GM12878 (cell line): ENCODE data around the gene CCDC150. TPM values are rescaled to one million over a fixed set of nuclear protein-coding genes. Genes with fewer than 3 reads are reported as not detected.

Experiments
- ATAC-seq: fragments of 200-7000 bp; cut with Tn5 transposase; 3 replicates; pipeline ENCODE4 v1.9.1; 2020; ENCODE audit warnings: mild to moderate bottlenecking, moderate library complexity
- BruUV-seq: library from RNA; stranded (reverse); fragments of 400-500 nt; replicated peaks from 2 replicates; lab custom pipeline; 2021; lab: Mats Ljungman, UMichigan
- CTCF ChIA-PET: fragments of 300-600 bp; sonication (Branson Sonifier 250); formaldehyde crosslinking; extraction: SDS; loops from one replicate; lab custom pipeline; 2021; ENCODE audit warnings: inconsistent platforms; lab: Yijun Ruan, JAX
- POLR2A ChIA-PET: fragments of 350-600 bp; formaldehyde crosslinking; extraction: SDS; loops from one replicate; lab custom pipeline; 2021; ENCODE audit warnings: inconsistent platforms; lab: Charles Lee
- RAD21 ChIA-PET: fragments of 300-600 bp; sonication (Branson Sonifier 250); formaldehyde crosslinking; loops from one replicate; lab custom pipeline; 2023; ENCODE audit warnings: antibody characterized with exemption; ENCODE audit not compliant: unreplicated experiment; lab: Charles Lee
- SMC1A ChIA-PET: fragments of 300-600 bp; sonication (Branson Sonifier 250); formaldehyde crosslinking; loops from one replicate; lab custom pipeline; 2023; ENCODE audit not compliant: unreplicated experiment, uncharacterized antibody; lab: Charles Lee
- DNase-seq: peaks from one replicate; pipeline ENCODE4 v3.0.0-alpha.2; 2011; ENCODE audit warnings: low read depth, low spot score
- FAIRE-seq: peaks from 3 replicates; lab custom pipeline; 2011; peaks lifted over from hg19 to GRCh38; lab: Jason Lieb, UNC
- H2AFZ ChIP-seq: 2 replicates; pipeline ENCODE4 v1.6.0; 2011; ENCODE audit warnings: low read depth, low read length, control low read depth; ENCODE audit not compliant: control insufficient read depth
- H3K27ac ChIP-seq: 2 replicates; pipeline ENCODE4 v1.5.1; 2011; ENCODE audit warnings: control low read depth; ENCODE audit not compliant: control insufficient read depth, insufficient read depth
- H3K27me3 ChIP-seq, 2 experiments: replicated peaks in 1 of 2; 2 replicates each; pipeline versions ENCODE4 v1.6.0 to v1.6.1; 2011; ENCODE audit warnings: low read length in 1 of 2; ENCODE audit not compliant: control insufficient read depth in 2 of 2, insufficient read depth in 2 of 2
- H3K36me3 ChIP-seq, 2 experiments: 2 replicates each; pipeline ENCODE4 v1.5.1; 2011; ENCODE audit warnings: low read length in 1 of 2; ENCODE audit not compliant: control insufficient read depth in 2 of 2, insufficient read depth in 2 of 2
- H3K4me1 ChIP-seq: 2 replicates; pipeline ENCODE4 v1.6.1; 2011; ENCODE audit warnings: mild to moderate bottlenecking, low read length, moderate library complexity, mixed read lengths; ENCODE audit not compliant: control insufficient read depth, insufficient read depth
- H3K4me2 ChIP-seq: 2 replicates; pipeline ENCODE4 v1.6.0; 2011; ENCODE audit warnings: control low read depth; ENCODE audit not compliant: control insufficient read depth, insufficient read depth
- H3K4me3 ChIP-seq: fragments of 200-600 bp; sonication (generic); 2 replicates; pipeline ENCODE4 v1.5.1; 2016
- H3K79me2 ChIP-seq: 2 replicates; pipeline ENCODE4 v1.6.0; 2011; ENCODE audit warnings: low read length; ENCODE audit not compliant: control insufficient read depth, insufficient read depth
- H3K9ac ChIP-seq: 2 replicates; pipeline ENCODE4 v1.8.0; 2011; ENCODE audit warnings: low read length, control low read depth, mixed read lengths; ENCODE audit not compliant: control insufficient read depth, insufficient read depth
- H3K9me3 ChIP-seq: replicated peaks from 3 replicates; pipeline ENCODE4 v1.5.1; 2011; ENCODE audit warnings: mild to moderate bottlenecking, low read length; ENCODE audit not compliant: control insufficient read depth, insufficient read depth
- H4K20me1 ChIP-seq: 2 replicates; pipeline ENCODE4 v1.6.0; 2011; ENCODE audit not compliant: control insufficient read depth, insufficient read depth
- BRCA1 ChIP-seq: IDR thresholded peaks from 2 replicates; pipeline ENCODE4 v1.6.1; 2011; ENCODE audit warnings: low read depth, low read length, improper control_type of control experiment
- CEBPB ChIP-seq, 2 experiments: fragments of 150-350 bp in 1 of 2; IDR thresholded peaks; 2 replicates each; pipeline ENCODE4 v1.6.1; 2012 to 2014; ENCODE audit warnings: low read depth in 2 of 2, low read length in 2 of 2, borderline replicate concordance in 1 of 2, inconsistent platforms in 1 of 2
- EP300 ChIP-seq, 2 experiments: fragments of 150-350 bp in 1 of 2; IDR thresholded peaks; 2 replicates each; pipeline ENCODE4 v1.6.1; 2011 to 2012; ENCODE audit warnings: low read depth in 2 of 2, low read length in 2 of 2, borderline replicate concordance in 1 of 2, improper control_type of control experiment in 1 of 2, inconsistent platforms in 1 of 2; ENCODE audit not compliant: control insufficient read depth in 1 of 2
- ESRRA ChIP-seq: IDR thresholded peaks from 2 replicates; pipeline ENCODE4 v1.6.1; 2012; ENCODE audit warnings: mild to moderate bottlenecking, low read length, improper control_type of control experiment
- LARP7 ChIP-seq: fragments of 450-650 bp; IDR thresholded peaks from 2 replicates; pipeline ENCODE4 v1.6.1; 2017; ENCODE audit warnings: mild to moderate bottlenecking
- MLLT1 ChIP-seq: fragments of 450-650 bp; IDR thresholded peaks from 2 replicates; pipeline ENCODE4 v1.6.1; 2016; ENCODE audit warnings: mild to moderate bottlenecking
- MYC ChIP-seq: IDR thresholded peaks from 2 replicates; pipeline ENCODE4 v1.6.1; 2011; ENCODE audit warnings: mild to moderate bottlenecking, low read length, moderate library complexity, inconsistent platforms; ENCODE audit not compliant: insufficient read depth, insufficient replicate concordance, insufficient read length, severe bottlenecking
- SKIL ChIP-seq: fragments of 450-650 bp; IDR thresholded peaks from 2 replicates; pipeline ENCODE4 v1.6.1; 2017; ENCODE audit warnings: mild to moderate bottlenecking, low read depth, inconsistent platforms; ENCODE audit not compliant: poor library complexity, severe bottlenecking
- SMC3 ChIP-seq: IDR thresholded peaks from 2 replicates; pipeline ENCODE4 v1.6.1; 2011; ENCODE audit warnings: low read length, improper control_type of control experiment, borderline replicate concordance
- TCF3 ChIP-seq: IDR thresholded peaks from 2 replicates; pipeline ENCODE4 v1.6.1; 2012; ENCODE audit warnings: low read depth, mild to moderate bottlenecking, low read length, borderline replicate concordance; ENCODE audit not compliant: insufficient read depth
- YBX1 ChIP-seq: fragments of 450-650 bp; IDR thresholded peaks from 2 replicates; pipeline ENCODE4 v1.6.1; 2016; ENCODE audit warnings: antibody characterized with exemption
- YY1 ChIP-seq: IDR thresholded peaks from 2 replicates; pipeline ENCODE4 v1.6.1; 2011; ENCODE audit warnings: low read depth, mild to moderate bottlenecking, low read length
- ZBED1 ChIP-seq: IDR thresholded peaks from 2 replicates; pipeline ENCODE4 v1.6.1; 2016; ENCODE audit warnings: borderline replicate concordance
- ZBTB11 ChIP-seq: fragments of 450-650 bp; formaldehyde crosslinking; IDR thresholded peaks from 2 replicates; pipeline ENCODE4 v1.5.0; 2022; ENCODE audit warnings: mild to moderate bottlenecking, missing genetic modification characterization
- ZNF274 ChIP-seq: IDR thresholded peaks from one replicate; pipeline ENCODE4 v1.8.0; 2011; ENCODE audit not compliant: insufficient read length, insufficient read depth
- ZSCAN29 ChIP-seq: fragments of 450-650 bp; IDR thresholded peaks from 2 replicates; pipeline ENCODE4 v1.6.1; 2017; ENCODE audit warnings: mild to moderate bottlenecking, moderate library complexity
- WGBS: methylation state at CpG from one replicate; pipeline ENCODE4 v1.1.6; 2016; ENCODE audit warnings: low lambda C conversion rate; ENCODE audit not compliant: insufficient replicate concordance, insufficient coverage; ENCODE audit errors: missing lambda C conversion rate; 5-methylcytosine and 5-hydroxymethylcytosine counted together
- in situ Hi-C: fragments of 300-500 bp; cut with MboI; formaldehyde crosslinking; loops from 9 replicates; pipeline ENCODE4 v1.14.3; 2018; ENCODE audit warnings: mixed read lengths
- intact Hi-C: fragments of 100-400 bp; cut with micrococcal nuclease; formaldehyde crosslinking; loops from one replicate; pipeline ENCODE4 v1.14.2; 2022; ENCODE audit not compliant: unreplicated experiment
- polyA plus RNA-seq, 11 experiments: library from polyadenylated mRNA; depleted of rRNA in 4 of 11; unstranded in 6 of 11; stranded (reverse) in 5 of 11; fragments of >200 nt; fragmentation: Nextera tagmentation in 4 of 11; fragmentation: Illumina TruSeq in 1 of 11; extraction: Ambion mirVana in 4 of 11; extraction: Trizol in 1 of 11; gene quantifications; 1 replicate in 1 of 11; 2 replicates in 10 of 11; pipeline versions ENCODE4 v1.2.1 to v1.2.3, GENCODE V29; 2011 to 2016; ENCODE audit warnings: inconsistent platforms in 2 of 11, missing spikeins in 2 of 11, low read depth in 1 of 11
- total RNA-seq, 4 experiments: library from RNA; depleted of rRNA in 3 of 4; stranded (reverse); fragments of >200 nt in 3 of 4; fragmentation: Illumina TruSeq in 1 of 4; extraction: Trizol in 1 of 4; gene quantifications; 2 replicates each; pipeline versions ENCODE4 v1.2.1 to v1.2.3, GENCODE V29; 2013 to 2021

CCDC150 gene
- total and polyA plus RNA-seq, 10 of the 15 experiments (the other 5 are each of a cell fraction or from before 2014, with no cell fraction given): 11.6 to 27.7 (median 19.6) TPM

- FAIRE-seq (no peak), ATAC-seq (no peak), DNase-seq (no peak)
- ChIA-PET RAD21 (no interaction called here), POLR2A (no interaction called here), SMC1A (interaction anchor here (1.8 kb wide), 1 partner anchor 9 kb away, joined by 10 read pairs; no protein-coding TSS in a partner anchor), CTCF (interaction anchor here (1.7 to 4.4 kb wide), 2 partner anchors 9 to 10 kb away, joined by 5 to 31 read pairs; no protein-coding TSS in a partner anchor)
- H3K27me3 ChIP-seq: no peaks in the 10 kb centered on the region
- in situ Hi-C loops: no loop called here
- intact Hi-C loops: no loop called here
- H3K4me3 ChIP-seq: no peak overlapping the region
- H2AFZ ChIP-seq: no peak overlapping the region
- H3K4me2 ChIP-seq: no peak overlapping the region
- no peak overlapping the region for H3K27ac ChIP-seq
- H3K9ac ChIP-seq: no peak overlapping the region
- WGBS: 69% methylated on average over 3 of the region's 3 CpGs
- no peaks in the 10 kb centered on the region for H4K20me1 ChIP-seq
- peaks cover 0 to 6% of the 10 kb centered on the region in 2 experiments; a peak in 2 of 4 replicates for H3K36me3 ChIP-seq
- no peaks in the 10 kb centered on the region for H3K79me2 ChIP-seq
- no TSS peak for BruUV-seq
- no peaks in the 10 kb centered on the region for H3K4me1 ChIP-seq
- no peaks in the 10 kb centered on the region; the same call in 2 of the 3 replicates for H3K9me3 ChIP-seq
- TF ChIP-seq ZBTB11 (no peak), ZBED1 (no peak), BRCA1 (no peak), ZSCAN29 (no peak), CEBPB (IDR thresholded peaks at IDR 0.05; ENCODE audit: borderline replicate concordance in 1 of 2, low read depth in 2 of 2, low read length in 2 of 2) (no peak), ESRRA (no peak), MYC (no peak), LARP7 (no peak), YBX1 (no peak), SMC3 (no peak), TCF3 (no peak), SKIL (no peak), MLLT1 (no peak), ZNF274 (no peak), YY1 (no peak), EP300 (IDR thresholded peaks at IDR 0.05; ENCODE audit: borderline replicate concordance in 1 of 2, control insufficient read depth in 1 of 2, low read depth in 2 of 2, low read length in 2 of 2) (no peak)
Observed at GRCh38 chr2:196742216-196742615, 102.7 kb downstream of the CCDC150 start.
